HepG2 (cell line): ENCODE measurements around the gene SLC23A3. TPM values are rescaled to one million over a fixed set of nuclear protein-coding genes. Genes with fewer than 3 reads are reported as not detected.

Experiments
- ATAC-seq: fragments of 200-7000 bp; cut with Tn5 transposase; 3 replicates; pipeline ENCODE4 v1.9.1; 2020; ENCODE audit warnings: mild to moderate bottlenecking, moderate library complexity
- BruUV-seq: library from RNA; stranded (reverse); fragments of 400-500 nt; replicated peaks from 2 replicates; lab custom pipeline; 2021; lab: Mats Ljungman, UMichigan
- CTCF ChIA-PET: fragments of 300-600 bp; formaldehyde crosslinking; extraction: SDS; loops from one replicate; lab custom pipeline; 2021; ENCODE audit warnings: low total read pairs, inconsistent platforms, low intra/inter-chr PET ratio; lab: Yijun Ruan, JAX
- POLR2A ChIA-PET: fragments of 350-600 bp; sonication (Branson Sonifier 250); formaldehyde crosslinking; loops from one replicate; lab custom pipeline; 2020; ENCODE audit warnings: antibody characterized with exemption, inconsistent platforms; lab: Yijun Ruan, JAX
- DNase-seq: peaks from one replicate; pipeline ENCODE4 v3.0.0-alpha.2; 2015; ENCODE audit warnings: low spot score
- FAIRE-seq: peaks from 3 replicates; lab custom pipeline; 2011; peaks lifted over from hg19 to GRCh38; lab: Jason Lieb, UNC
- H2AFZ ChIP-seq: one replicate; pipeline ENCODE4 v1.6.1; 2011; ENCODE audit warnings: low read length, inconsistent platforms
- H3K27ac ChIP-seq: fragments of 300-600 bp; 3 replicates; pipeline ENCODE4 v1.8.0; 2011; ENCODE audit warnings: mixed run types, mild to moderate bottlenecking, mixed read lengths, low read length, inconsistent platforms; ENCODE audit not compliant: insufficient read depth; ENCODE audit errors: extremely low read length
- H3K27me3 ChIP-seq, 2 experiments: fragments of 200-600 bp in 1 of 2; 2 replicates in 1 of 2; 3 replicates in 1 of 2; pipeline versions ENCODE4 v1.6.0 to v1.8.0; 2011; ENCODE audit warnings: low read length in 2 of 2, mild to moderate bottlenecking in 2 of 2, moderate library complexity in 2 of 2, inconsistent platforms in 1 of 2; ENCODE audit not compliant: insufficient read depth in 2 of 2, control insufficient read depth in 1 of 2
- H3K36me3 ChIP-seq, 2 experiments: fragments of 200-600 bp in 1 of 2; replicated peaks in 1 of 2; 2 replicates in 1 of 2; 3 replicates in 1 of 2; pipeline versions ENCODE4 v1.5.1 to v1.8.0; 2011; ENCODE audit warnings: low read length in 2 of 2, inconsistent platforms in 1 of 2; ENCODE audit not compliant: insufficient read depth in 2 of 2, control insufficient read depth in 1 of 2
- H3K4me1 ChIP-seq: 2 replicates; pipeline ENCODE4 v1.5.1; 2012; ENCODE audit warnings: low read length, inconsistent platforms; ENCODE audit not compliant: insufficient read depth
- H3K4me2 ChIP-seq: 2 replicates; pipeline ENCODE4 v1.6.0; 2011; ENCODE audit warnings: low read depth, low read length, inconsistent platforms
- H3K4me3 ChIP-seq, 3 experiments: fragments of 200-600 bp in 1 of 3; sonication (generic), shearing (Covaris generic) in 1 of 3; replicated peaks in 1 of 3; 2 replicates each; pipeline ENCODE4 v1.5.1; 2011 to 2016; ENCODE audit warnings: low read length in 3 of 3, inconsistent platforms in 2 of 3, low read depth in 2 of 3, mild to moderate bottlenecking in 2 of 3, control low read depth in 1 of 3, mixed read lengths in 1 of 3; ENCODE audit not compliant: insufficient read depth in 1 of 3
- H3K79me2 ChIP-seq: one replicate; pipeline ENCODE4 v1.6.1; 2011; ENCODE audit warnings: low read length, inconsistent platforms; ENCODE audit not compliant: insufficient read depth
- H3K9ac ChIP-seq: 2 replicates; pipeline ENCODE4 v1.6.0; 2011; ENCODE audit warnings: mild to moderate bottlenecking, low read depth, low read length, inconsistent platforms; ENCODE audit not compliant: insufficient read depth
- H3K9me3 ChIP-seq: 2 replicates; pipeline ENCODE4 v1.5.1; 2012; ENCODE audit warnings: mild to moderate bottlenecking, low read length
- H4K20me1 ChIP-seq: 2 replicates; pipeline ENCODE4 v1.6.0; 2011; ENCODE audit warnings: inconsistent platforms, mild to moderate bottlenecking, low read length, moderate library complexity; ENCODE audit not compliant: insufficient read depth
- HOXA3 ChIP-seq: sonication (generic); formaldehyde crosslinking; IDR thresholded peaks from 2 replicates; pipeline ENCODE4 v1.5.0; 2020; ENCODE audit warnings: missing genetic modification reagents
- IKZF1 ChIP-seq: fragments of 450-650 bp; IDR thresholded peaks from 2 replicates; pipeline ENCODE4 v1.7.1; 2016
- MATR3 ChIP-seq: sonication (generic); formaldehyde crosslinking; IDR thresholded peaks from 2 replicates; pipeline ENCODE4 v1.4.0; 2020; ENCODE audit warnings: missing genetic modification reagents
- MED1 ChIP-seq: sonication (generic); formaldehyde crosslinking; IDR thresholded peaks from 2 replicates; pipeline ENCODE4 v1.4.0; 2020; ENCODE audit warnings: missing genetic modification reagents
- NFIB ChIP-seq: sonication (generic); formaldehyde crosslinking; IDR thresholded peaks from 2 replicates; pipeline ENCODE4 v1.9.0; 2021; ENCODE audit warnings: missing genetic modification reagents, mild to moderate bottlenecking, borderline replicate concordance
- POGZ ChIP-seq: sonication (generic); formaldehyde crosslinking; IDR thresholded peaks from 2 replicates; pipeline ENCODE4 v1.4.0; 2020; ENCODE audit warnings: mild to moderate bottlenecking, missing genetic modification reagents
- RBM22 ChIP-seq: fragments of 200-400 bp; formaldehyde crosslinking; optimal IDR thresholded peaks from 2 replicates; pipeline ENCODE3; 2017; ENCODE audit warnings: mild to moderate bottlenecking, low read length, moderate library complexity
- REPIN1 ChIP-seq: sonication (generic); formaldehyde crosslinking; IDR thresholded peaks from 2 replicates; pipeline ENCODE4 v1.8.0; 2022; ENCODE audit warnings: missing genetic modification reagents, low read depth, mild to moderate bottlenecking, borderline replicate concordance
- SOX6 ChIP-seq, 2 experiments: fragments of 450-650 bp in 1 of 2; sonication (generic) in 1 of 2; formaldehyde crosslinking in 1 of 2; IDR thresholded peaks; 2 replicates each; pipeline versions ENCODE4 v1.4.0 to v1.6.1; 2017 to 2020; ENCODE audit warnings: antibody characterized with exemption in 1 of 2, mild to moderate bottlenecking in 1 of 2, missing genetic modification reagents in 1 of 2
- SSRP1 ChIP-seq: IDR thresholded peaks from 2 replicates; pipeline ENCODE4 v1.6.1; 2016; ENCODE audit warnings: control low read depth
- THYN1 ChIP-seq: sonication (generic); formaldehyde crosslinking; IDR thresholded peaks from 2 replicates; pipeline ENCODE4 v1.8.1; 2023; ENCODE audit warnings: low read depth, mild to moderate bottlenecking, moderate library complexity, missing genetic modification reagents, borderline replicate concordance
- ZBTB1 ChIP-seq: sonication (generic); formaldehyde crosslinking; IDR thresholded peaks from 2 replicates; pipeline ENCODE4 v1.4.0; 2020; ENCODE audit warnings: missing genetic modification reagents, borderline replicate concordance
- ZMYM3 ChIP-seq: sonication (generic); formaldehyde crosslinking; IDR thresholded peaks from 2 replicates; pipeline ENCODE4 v1.5.1; 2020; ENCODE audit warnings: mild to moderate bottlenecking, missing genetic modification reagents
- ZNF496 ChIP-seq: sonication (generic); formaldehyde crosslinking; IDR thresholded peaks from 2 replicates; pipeline ENCODE4 v1.8.1; 2023; ENCODE audit warnings: mild to moderate bottlenecking, moderate library complexity, missing genetic modification reagents; ENCODE audit not compliant: insufficient replicate concordance
- ZNF660 ChIP-seq: sonication (generic); formaldehyde crosslinking; IDR thresholded peaks from 2 replicates; pipeline ENCODE4 v1.5.1; 2020; ENCODE audit warnings: mild to moderate bottlenecking, low read depth, missing genetic modification reagents, borderline replicate concordance
- WGBS: methylation state at CpG from one replicate; pipeline ENCODE4 v1.1.6; 2017; ENCODE audit warnings: low lambda C conversion rate; 5-methylcytosine and 5-hydroxymethylcytosine counted together
- in situ Hi-C: cut with HindIII; loops from 2 replicates; pipeline ENCODE4 v1.10.0; 2017; ENCODE audit warnings: low pct_unique_long_range_greater_than_20kb; ENCODE audit not compliant: extremely low pct_ligation_motif_present
- intact Hi-C: fragments of 100-400 bp; cut with micrococcal nuclease; formaldehyde crosslinking; loops from one replicate; pipeline ENCODE4 v1.10.0; 2022; ENCODE audit not compliant: unreplicated experiment
- polyA plus RNA-seq, 8 experiments: library from polyadenylated mRNA; depleted of rRNA in 3 of 8; stranded (reverse) in 7 of 8; unstranded in 1 of 8; fragments of >200 nt; fragmentation: Illumina TruSeq in 4 of 8; extraction: Trizol in 4 of 8; gene quantifications; 2 replicates each; pipeline versions ENCODE4 v1.2.1 to v1.2.3, GENCODE V29; 2011 to 2016; ENCODE audit warnings: low read depth in 4 of 8, missing spikeins in 1 of 8, mixed read lengths in 1 of 8; ENCODE audit not compliant: insufficient read depth in 1 of 8
- total RNA-seq, 5 experiments: library from RNA; depleted of rRNA; stranded (reverse); fragments of >200 nt; fragmentation: Illumina TruSeq; extraction: Trizol; gene quantifications; 2 replicates each; pipeline ENCODE4 v1.2.3, GENCODE V29; 2016; ENCODE audit warnings: low read depth in 1 of 5
- TF ChIP-seq, protein P1 (sequence below), 2 experiments: fragments of 450-650 bp in 1 of 2; sonication (generic) in 1 of 2; formaldehyde crosslinking; IDR thresholded peaks; 2 replicates each; pipeline versions ENCODE4 v1.5.0 to v1.8.0; 2020 to 2022; ENCODE audit warnings: mild to moderate bottlenecking in 1 of 2, missing genetic modification reagents in 1 of 2
- TF ChIP-seq, protein P2 (sequence below): sonication (generic); formaldehyde crosslinking; IDR thresholded peaks from 2 replicates; pipeline ENCODE4 v1.5.1; 2020; ENCODE audit warnings: mild to moderate bottlenecking, missing genetic modification reagents, moderate library complexity
- TF ChIP-seq, protein P3 (sequence below): sonication (generic); formaldehyde crosslinking; IDR thresholded peaks from 2 replicates; pipeline ENCODE4 v1.4.0; 2020; ENCODE audit warnings: missing genetic modification reagents

SLC23A3 gene
- total and polyA plus RNA-seq, 2 of the 13 experiments (the other 11 are each of a cell fraction or from before 2014, with no cell fraction given) = 0.38 to 0.78 TPM

DNA sequence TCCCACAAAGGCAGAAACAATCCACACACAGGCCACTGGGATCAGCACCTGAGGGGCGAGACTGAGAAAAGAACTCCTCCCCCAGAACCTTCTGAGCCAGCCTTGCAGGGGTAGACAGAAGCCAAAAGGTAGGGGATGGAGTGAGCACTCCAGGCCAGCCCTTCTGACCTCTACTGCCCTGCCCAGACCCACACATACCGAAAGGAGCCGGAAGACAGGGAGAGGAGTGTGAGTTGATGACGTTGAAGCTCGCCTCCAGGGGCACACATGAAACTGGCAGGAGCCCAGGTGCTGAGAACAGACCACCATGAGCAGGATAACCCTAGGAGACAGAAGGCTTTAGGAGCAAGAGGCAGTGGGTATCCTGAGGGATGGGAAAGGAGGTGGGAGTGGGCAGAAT lies 1.8 kb downstream of the SLC23A3 start (continued):
- TF ChIP-seq, protein P1, sequence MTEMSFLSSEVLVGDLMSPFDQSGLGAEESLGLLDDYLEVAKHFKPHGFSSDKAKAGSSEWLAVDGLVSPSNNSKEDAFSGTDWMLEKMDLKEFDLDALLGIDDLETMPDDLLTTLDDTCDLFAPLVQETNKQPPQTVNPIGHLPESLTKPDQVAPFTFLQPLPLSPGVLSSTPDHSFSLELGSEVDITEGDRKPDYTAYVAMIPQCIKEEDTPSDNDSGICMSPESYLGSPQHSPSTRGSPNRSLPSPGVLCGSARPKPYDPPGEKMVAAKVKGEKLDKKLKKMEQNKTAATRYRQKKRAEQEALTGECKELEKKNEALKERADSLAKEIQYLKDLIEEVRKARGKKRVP (CRISPR knock-in tag; IDR thresholded peaks at IDR 0.05) = no peak
- TF ChIP-seq POGZ (CRISPR knock-in tag) (no peak), SSRP1 (CRISPR knock-in tag) (no peak), RBM22 (no peak), ZNF496 (no peak), THYN1 (CRISPR knock-in tag) (no peak), HOXA3 (CRISPR knock-in tag) (no peak)

DNA sequence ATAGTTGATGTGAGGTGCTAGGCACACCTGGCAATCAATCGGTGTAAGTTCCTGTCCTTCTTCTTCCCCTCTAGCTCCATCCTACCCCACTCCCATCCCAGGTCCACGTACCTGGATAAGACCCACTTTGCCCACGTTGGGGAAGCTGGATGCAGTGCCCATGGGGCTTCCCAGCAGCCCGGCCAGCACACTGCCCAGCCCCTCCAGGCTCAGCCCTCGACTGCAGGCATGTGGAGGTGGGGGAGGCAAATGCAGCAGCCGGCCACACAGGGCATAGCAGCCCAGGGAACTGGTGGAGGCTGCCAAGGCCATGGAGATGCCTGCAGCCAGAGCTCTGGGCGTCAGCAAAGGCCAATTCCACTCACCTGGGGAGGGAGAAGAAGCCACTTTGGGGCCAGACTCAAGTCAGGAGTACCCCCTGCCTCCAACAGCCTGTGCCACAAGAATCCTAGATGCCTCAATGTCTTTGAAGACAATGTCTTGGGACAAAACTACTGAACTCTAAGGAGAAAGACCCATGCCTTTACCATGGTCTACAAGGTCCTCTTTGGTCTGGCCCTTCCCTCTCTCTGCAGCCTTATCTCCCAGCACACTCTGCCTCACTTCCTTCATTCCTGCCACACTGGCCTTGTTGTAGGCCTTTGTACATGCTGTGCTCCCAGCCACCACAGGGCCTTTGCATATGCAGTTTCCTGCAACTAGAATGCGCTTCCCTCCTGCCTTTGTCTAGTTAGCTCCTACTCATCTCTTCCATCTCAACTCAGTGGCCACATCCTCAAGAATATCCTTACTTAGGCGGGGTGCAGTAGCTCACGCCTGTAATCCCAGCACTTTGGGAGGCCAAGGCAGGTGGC lies 4.5 kb downstream of the SLC23A3 start:
- peaks cover 21% of the 10 kb centered on the region for H3K4me1 ChIP-seq
- BruUV-seq = no TSS peak
- H3K79me2 ChIP-seq = no peaks in the 10 kb centered on the region
- WGBS = 42% methylated on average over 9 of the region's 10 CpGs
- no peak overlapping the region for H3K27ac ChIP-seq
- H4K20me1 ChIP-seq = no peaks in the 10 kb centered on the region
- no peaks in the 10 kb centered on the region for H3K36me3 ChIP-seq
- no peak overlapping the region for H3K4me2 ChIP-seq
- ATAC-seq = no peak
- no peak for FAIRE-seq
- peaks cover 0 to 2% of the 10 kb centered on the region in 2 experiments; a peak in 1 of 5 replicates for H3K27me3 ChIP-seq
- CTCF ChIA-PET = interaction anchor here (1.4 kb wide), 1 partner anchor 46 kb away, joined by 3 read pairs; no protein-coding TSS in a partner anchor
- H3K9ac ChIP-seq = no peak overlapping the region
- no peak for DNase-seq
- H2AFZ ChIP-seq = no peak overlapping the region
- intact Hi-C loops (no loop called here), in situ Hi-C loops (no loop called here)
- no peak overlapping the region for H3K4me3 ChIP-seq
- POLR2A ChIA-PET = interaction anchor here (2.5 kb wide), 1 partner anchor 11 kb away, joined by 17 read pairs; the partner anchor contains the start of gene CNPPD1
- no peaks in the 10 kb centered on the region for H3K9me3 ChIP-seq
- TF ChIP-seq ZBTB1 = no peak
- TF ChIP-seq, protein P2, sequence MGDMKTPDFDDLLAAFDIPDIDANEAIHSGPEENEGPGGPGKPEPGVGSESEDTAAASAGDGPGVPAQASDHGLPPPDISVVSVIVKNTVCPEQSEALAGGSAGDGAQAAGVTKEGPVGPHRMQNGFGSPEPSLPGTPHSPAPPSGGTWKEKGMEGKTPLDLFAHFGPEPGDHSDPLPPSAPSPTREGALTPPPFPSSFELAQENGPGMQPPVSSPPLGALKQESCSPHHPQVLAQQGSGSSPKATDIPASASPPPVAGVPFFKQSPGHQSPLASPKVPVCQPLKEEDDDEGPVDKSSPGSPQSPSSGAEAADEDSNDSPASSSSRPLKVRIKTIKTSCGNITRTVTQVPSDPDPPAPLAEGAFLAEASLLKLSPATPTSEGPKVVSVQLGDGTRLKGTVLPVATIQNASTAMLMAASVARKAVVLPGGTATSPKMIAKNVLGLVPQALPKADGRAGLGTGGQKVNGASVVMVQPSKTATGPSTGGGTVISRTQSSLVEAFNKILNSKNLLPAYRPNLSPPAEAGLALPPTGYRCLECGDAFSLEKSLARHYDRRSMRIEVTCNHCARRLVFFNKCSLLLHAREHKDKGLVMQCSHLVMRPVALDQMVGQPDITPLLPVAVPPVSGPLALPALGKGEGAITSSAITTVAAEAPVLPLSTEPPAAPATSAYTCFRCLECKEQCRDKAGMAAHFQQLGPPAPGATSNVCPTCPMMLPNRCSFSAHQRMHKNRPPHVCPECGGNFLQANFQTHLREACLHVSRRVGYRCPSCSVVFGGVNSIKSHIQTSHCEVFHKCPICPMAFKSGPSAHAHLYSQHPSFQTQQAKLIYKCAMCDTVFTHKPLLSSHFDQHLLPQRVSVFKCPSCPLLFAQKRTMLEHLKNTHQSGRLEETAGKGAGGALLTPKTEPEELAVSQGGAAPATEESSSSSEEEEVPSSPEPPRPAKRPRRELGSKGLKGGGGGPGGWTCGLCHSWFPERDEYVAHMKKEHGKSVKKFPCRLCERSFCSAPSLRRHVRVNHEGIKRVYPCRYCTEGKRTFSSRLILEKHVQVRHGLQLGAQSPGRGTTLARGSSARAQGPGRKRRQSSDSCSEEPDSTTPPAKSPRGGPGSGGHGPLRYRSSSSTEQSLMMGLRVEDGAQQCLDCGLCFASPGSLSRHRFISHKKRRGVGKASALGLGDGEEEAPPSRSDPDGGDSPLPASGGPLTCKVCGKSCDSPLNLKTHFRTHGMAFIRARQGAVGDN = peak; percentile 23; the same call in 1 of the 2 replicates
- TF ChIP-seq ZNF660 (CRISPR knock-in tag) = no peak
- TF ChIP-seq REPIN1 (CRISPR knock-in tag) = no peak
- TF ChIP-seq ZMYM3 (CRISPR knock-in tag) = peak; percentile 79
- no peak for TF ChIP-seq MED1 (CRISPR knock-in tag)
- TF ChIP-seq MATR3 (CRISPR knock-in tag) = no peak
- TF ChIP-seq, protein P3, sequence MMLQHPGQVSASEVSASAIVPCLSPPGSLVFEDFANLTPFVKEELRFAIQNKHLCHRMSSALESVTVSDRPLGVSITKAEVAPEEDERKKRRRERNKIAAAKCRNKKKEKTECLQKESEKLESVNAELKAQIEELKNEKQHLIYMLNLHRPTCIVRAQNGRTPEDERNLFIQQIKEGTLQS (CRISPR knock-in tag) = no peak
- TF ChIP-seq NFIB (CRISPR knock-in tag) = peak; percentile 37; the same call in 1 of the 2 replicates
- no peak for TF ChIP-seq IKZF1
- TF ChIP-seq SOX6 (IDR thresholded peaks at IDR 0.05) = no peak
- TF ChIP-seq SOX6 (CRISPR knock-in tag; IDR thresholded peaks at IDR 0.05) = no peak
